Measurements from ENCODE around the gene SYCE1.
"Not testable (repeated sequence)": the region's sequence is repeated elsewhere in the genome, so short reads cannot be mapped to it uniquely, and the experiment has no call there.

SYCE1 gene

DNA sequence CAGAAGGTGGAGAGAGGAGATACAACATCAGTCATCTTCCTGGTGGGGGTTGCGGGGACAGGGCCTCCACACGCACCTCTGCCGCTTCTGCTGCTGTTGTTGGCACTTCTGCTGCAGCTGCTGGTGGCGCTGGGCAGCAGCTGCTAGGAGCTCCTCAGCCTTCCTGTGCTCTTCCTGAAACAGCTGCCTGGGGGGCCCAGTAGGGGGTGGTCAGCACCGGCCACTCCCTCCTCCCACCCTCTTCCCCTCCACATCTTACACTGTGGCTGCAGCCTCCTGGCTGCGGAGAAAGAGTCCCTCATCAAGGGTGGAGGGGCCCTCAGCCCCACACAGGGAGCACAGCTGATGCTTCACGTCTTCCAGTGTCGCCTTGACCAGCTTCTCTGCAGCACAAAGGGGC, 9.9 kb downstream of the SYCE1 start:
- DNase-seq: no peak

- no peak for DNase-seq
These were observed 10.8 kb downstream of the SYCE1 start for GRCh38 chr10:133554600-133554999.

GRCh38 chr10:133544506-133544905, 20.9 kb downstream of the SYCE1 start:
- peak; percentile 75 for DNase-seq

GRCh38 chr10:133541441-133541975, 23.9 kb downstream of the SYCE1 start:
- DNase-seq: not testable (repeated sequence)

DNA sequence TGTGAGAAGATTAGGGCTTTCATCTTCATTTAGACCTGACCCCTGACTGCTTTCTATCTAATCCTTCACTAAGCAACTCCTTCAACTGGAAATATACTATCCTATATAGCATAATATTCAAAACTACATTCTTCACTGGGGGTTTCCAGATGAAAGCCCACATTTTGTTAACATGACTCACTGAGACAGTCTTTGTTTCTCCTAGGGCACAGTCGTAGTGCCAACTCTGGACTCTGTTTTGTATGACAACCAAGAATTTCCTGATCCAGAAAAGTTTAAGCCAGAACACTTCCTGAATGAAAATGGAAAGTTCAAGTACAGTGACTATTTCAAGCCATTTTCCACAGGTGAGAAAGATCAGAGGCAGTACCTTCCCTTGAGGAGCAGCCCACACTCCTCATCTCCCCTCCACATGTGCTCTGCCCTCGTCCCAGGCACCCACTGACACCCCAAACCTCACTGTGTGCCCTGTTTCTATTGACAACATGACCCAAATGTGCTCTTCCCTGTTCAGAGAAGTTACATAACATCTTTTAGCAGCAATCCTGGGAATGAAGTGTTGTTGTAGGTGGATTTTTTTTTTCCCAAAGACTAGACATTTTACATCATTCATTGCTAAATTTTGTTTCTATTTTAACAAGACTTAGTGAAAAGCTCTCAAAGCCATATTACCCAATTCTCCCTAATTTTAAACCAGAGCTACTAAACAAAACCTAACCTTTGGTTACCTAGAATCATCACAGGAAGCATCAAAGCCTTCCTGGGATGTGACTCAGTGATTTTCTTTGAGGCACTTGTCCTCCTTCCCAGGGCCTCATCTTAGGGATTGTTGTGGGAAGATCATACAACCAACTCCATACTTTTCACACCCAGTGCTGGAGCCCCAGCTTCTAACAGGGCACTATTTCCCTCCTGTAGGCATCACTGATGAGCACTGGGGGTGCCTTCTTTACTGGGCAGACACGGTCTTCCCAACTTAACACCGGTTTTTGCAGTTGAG, 27.5 kb downstream of the SYCE1 start:
- no peak for DNase-seq

GRCh38 chr10:133536198-133536597, 29.2 kb downstream of the SYCE1 start:
- no peak for DNase-seq

- no peak for DNase-seq
These were observed 31.0 kb downstream of the SYCE1 start for GRCh38 chr10:133534417-133534816.

DNA sequence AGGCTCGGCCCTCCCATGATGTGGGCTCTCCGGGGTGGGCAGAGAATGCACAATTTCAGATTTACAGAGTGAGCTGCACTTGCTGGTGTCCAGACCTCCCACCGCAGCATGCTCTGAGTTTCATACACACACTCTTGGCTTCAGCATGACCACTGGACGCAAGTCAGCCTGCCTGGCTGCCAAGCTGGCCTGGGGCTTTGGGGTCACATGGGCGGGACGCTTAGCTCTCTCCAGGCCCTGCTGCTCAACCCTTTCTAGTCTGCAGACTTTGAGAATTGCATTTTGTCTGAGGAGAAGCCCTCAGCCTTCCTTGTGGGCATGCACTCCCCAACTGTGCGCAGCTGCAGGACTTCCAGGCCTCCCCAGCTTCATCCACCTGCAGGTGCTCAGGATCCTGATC, 32.5 kb downstream of the SYCE1 start:
- DNase-seq: no peak

GRCh38 chr10:133530506-133530905, 34.9 kb downstream of the SYCE1 start:
- DNase-seq: peak; percentile 27

DNA sequence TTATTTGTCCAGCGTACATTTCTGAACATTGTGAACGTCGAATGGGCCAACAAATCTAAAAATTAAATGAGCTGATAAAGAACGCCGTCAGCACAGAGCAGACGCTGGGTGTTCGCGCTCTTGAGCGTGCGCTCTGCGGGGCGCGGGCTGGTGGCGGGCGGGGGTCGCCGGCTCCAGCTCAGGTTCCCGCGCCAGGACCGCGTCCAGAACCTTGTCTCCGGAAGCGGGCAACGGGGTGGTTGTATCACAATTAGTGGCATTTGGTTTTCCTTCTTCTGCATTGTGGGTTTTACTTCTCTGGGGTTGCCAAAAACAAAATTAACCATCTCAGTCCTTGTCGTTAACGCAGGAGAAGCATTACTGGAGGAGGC, 35.8 kb downstream of the SYCE1 start:
- DNase-seq: no peak

GRCh38 chr10:133528845-133529575, 36.4 kb downstream of the SYCE1 start:
- peak; percentile 29 for DNase-seq

- no peak for DNase-seq
These were observed 37.0 kb downstream of the SYCE1 start for GRCh38 chr10:133528296-133528844.

GRCh38 chr10:133527771-133528271, 37.6 kb downstream of the SYCE1 start:
- no peak for DNase-seq

GRCh38 chr10:133526957-133527588, 38.3 kb downstream of the SYCE1 start, which contains the start of gene CYP2E1:
TSS of gene CYP2E1 (plus strand) at chr10:133527363. CDS start at chr10:133527396, 33 bp downstream.
- DNase-seq: no peak

GRCh38 chr10:133525444-133525843, 39.9 kb downstream of the SYCE1 start:
- DNase-seq: no peak

DNA sequence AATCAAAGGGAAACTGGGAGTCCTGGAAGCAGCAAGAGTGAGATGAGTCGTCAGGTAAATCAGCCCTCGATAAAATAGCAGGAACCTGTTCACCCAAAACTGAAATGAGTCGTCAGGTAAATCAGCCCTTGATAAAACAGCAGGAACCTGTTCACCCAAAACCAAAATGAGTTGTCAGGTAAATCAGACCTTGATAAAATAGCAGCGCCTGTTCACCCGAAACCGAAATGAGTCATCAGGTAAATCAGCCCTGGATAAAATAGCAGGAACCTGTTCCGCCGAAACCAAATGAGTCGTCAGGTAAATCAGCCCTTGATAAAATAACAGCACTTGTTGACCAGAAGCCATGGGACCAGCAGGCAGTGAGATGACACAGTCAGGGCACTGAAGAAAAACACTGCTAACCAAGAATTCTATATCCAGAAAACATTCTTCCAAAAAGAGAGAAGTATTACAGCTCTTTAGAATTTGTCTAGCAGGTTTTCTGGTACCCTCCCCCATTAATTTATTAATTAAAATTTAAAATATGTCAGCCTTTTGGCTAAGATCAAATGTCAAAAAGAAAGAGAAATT, 41.7 kb downstream of the SYCE1 start:
- no peak for DNase-seq

DNA sequence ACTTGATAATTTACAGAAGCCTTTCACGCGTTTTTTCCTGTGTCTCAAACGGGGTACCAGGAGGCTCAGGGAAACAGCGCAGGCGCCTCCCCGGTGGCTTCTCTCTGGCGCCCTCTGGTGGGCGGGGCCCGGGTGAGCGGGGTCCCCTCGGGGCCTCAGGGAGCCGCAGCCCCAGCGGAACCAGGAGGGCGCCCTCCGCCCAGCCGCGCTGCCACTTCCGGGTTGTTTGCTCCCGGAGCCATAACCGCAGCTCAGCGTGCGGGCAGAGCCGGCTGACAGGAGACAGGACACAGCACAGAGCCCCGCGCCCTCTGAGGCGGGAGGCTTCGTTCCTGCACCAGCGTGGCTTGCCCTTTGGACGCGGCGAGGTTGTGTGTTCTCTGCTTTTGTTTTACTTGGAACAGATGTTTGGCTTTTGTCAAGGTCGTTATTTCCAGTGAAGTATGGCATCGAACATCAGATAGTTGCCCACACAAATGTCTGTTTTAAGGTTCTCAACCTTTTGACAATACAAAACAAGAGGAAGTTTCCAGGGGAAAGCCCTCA, 45.1 kb downstream of the SYCE1 start:
- peak; percentile 98 for DNase-seq

- not testable (repeated sequence) for DNase-seq
These were observed 46.9 kb downstream of the SYCE1 start for GRCh38 chr10:133518517-133518916.

DNA sequence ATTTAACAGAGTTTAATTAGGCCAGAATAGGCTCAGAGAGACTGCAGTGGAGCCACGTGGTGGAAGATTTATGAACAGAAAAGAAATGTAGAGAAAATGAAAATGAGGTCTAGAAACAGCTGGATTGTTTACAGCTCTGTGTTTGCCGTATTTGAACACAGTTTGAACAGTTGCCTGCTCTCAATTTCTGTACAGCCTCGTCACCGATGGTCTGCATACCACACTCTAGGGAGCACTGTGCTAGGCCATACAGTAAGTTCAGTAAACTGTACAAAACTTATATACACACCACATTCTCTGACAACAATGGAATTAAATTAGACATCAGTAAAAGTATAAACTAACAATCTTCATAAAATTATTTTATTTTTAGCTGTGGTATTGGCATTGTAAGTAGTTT, 49.3 kb downstream of the SYCE1 start:
- no peak for DNase-seq

DNA sequence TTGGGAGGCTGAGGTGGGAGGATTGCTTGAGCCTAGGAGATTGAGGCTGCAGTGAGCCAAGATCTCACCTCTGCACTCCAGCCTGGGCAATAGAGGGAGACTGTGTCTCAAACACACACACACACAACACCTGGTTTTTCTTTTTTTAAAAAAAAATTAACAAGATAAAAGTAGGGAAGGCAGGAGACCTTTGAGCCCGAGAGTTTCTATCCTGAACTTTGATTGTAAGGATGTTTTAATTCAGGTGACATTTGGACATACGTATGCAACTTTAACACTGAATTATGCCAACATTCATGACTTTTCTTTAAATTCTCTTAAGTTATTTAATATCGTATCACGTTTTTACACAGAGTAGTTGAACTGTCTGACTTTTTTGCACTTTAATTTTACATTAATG, 49.9 kb downstream of the SYCE1 start:
- DNase-seq: no peak

DNA sequence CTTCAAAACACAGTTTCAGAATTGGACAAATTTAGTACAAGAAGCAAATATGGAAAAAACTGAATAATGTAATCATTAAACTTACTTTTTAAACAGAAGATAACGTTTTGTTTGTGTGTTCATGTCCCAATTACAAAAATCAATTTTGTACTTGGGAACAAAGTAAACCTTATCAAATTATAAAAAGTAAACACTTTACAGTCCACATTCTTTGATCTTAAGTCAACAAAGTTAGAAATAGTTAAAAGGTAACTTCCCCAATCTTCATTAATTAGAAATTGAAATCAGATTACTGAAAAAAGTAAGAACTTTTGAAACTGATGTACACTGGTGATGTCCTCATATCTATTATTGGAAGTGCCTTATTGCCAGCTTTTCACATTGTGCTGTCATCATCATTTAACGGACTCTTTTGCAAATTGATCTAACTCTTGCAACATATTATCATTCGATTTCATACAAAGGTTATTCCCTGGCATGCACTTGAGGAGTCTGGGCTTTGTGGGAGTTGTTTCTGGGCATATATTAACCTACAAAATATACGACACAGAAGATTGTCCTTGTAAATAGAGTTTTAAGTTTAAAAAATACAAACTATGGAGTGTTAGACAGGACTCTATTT, 53.4 kb downstream of the SYCE1 start:
- DNase-seq: no peak

Data from OCI-M1 (cell line).